HG02571 (cell line): ENCODE measurements around the gene HIF3A.
"Not testable (repeated sequence)": the region's sequence is repeated elsewhere in the genome, so short reads cannot be mapped to it uniquely, and the experiment has no call there.

Source experiments
- ATAC-seq: cut with Tn5 transposase; IDR thresholded peaks from one replicate; pipeline ENCODE4 v1.9.1; 2021; ENCODE audit warnings: mild to moderate bottlenecking, moderate library complexity; ENCODE audit not compliant: unreplicated experiment

Gene HIF3A

GRCh38 chr19:46296722-46297461 is at the start of gene HIF3A:
Gene HIF3A (plus strand): TSS chr19:46297042. CDS start chr19:46297077, 35 bp downstream.
- ATAC-seq = no peak

- no peak for ATAC-seq
Measured at GRCh38 chr19:46250076-46250735, 46.6 kb upstream of the HIF3A start.

GRCh38 chr19:46251416-46251815 is 45.4 kb upstream of the HIF3A start:
- ATAC-seq = no peak

GRCh38 chr19:46254776-46255175 is 42.1 kb upstream of the HIF3A start:
- no peak for ATAC-seq

GRCh38 chr19:46256855-46257254 is 40.0 kb upstream of the HIF3A start:
- no peak for ATAC-seq

- not testable (repeated sequence) for ATAC-seq
Measured at GRCh38 chr19:46261501-46261900, 35.3 kb upstream of the HIF3A start.

GRCh38 chr19:46262684-46263296 is 34.1 kb upstream of the HIF3A start:
- ATAC-seq = not testable (repeated sequence)

- ATAC-seq = not testable (repeated sequence)
Measured at GRCh38 chr19:46264801-46265200, 32.0 kb upstream of the HIF3A start.

- no peak for ATAC-seq
Measured at GRCh38 chr19:46265217-46265828, 31.5 kb upstream of the HIF3A start.

GRCh38 chr19:46269101-46269500 is 27.7 kb upstream of the HIF3A start:
- ATAC-seq = no peak

GRCh38 chr19:46270521-46271256 is 26.2 kb upstream of the HIF3A start:
- ATAC-seq = no peak

- ATAC-seq = no peak
Measured at GRCh38 chr19:46271481-46272197, 25.2 kb upstream of the HIF3A start.

- not testable (repeated sequence) for ATAC-seq
Measured at GRCh38 chr19:46273931-46274330, 22.9 kb upstream of the HIF3A start.

GRCh38 chr19:46279177-46279576 is 17.7 kb upstream of the HIF3A start:
- no peak for ATAC-seq

- ATAC-seq = no peak
Measured at GRCh38 chr19:46283771-46284170, 13.1 kb upstream of the HIF3A start.

- ATAC-seq = no peak
Measured at GRCh38 chr19:46284635-46285034, 12.2 kb upstream of the HIF3A start.

GRCh38 chr19:46287585-46287984 is 9.3 kb upstream of the HIF3A start:
- ATAC-seq = no peak

- ATAC-seq = no peak
Measured at GRCh38 chr19:46288896-46289588, 7.8 kb upstream of the HIF3A start.

- no peak for ATAC-seq
Measured at GRCh38 chr19:46289724-46290619, 6.9 kb upstream of the HIF3A start.
